ENCODE results near the gene TTC33.

DNA sequence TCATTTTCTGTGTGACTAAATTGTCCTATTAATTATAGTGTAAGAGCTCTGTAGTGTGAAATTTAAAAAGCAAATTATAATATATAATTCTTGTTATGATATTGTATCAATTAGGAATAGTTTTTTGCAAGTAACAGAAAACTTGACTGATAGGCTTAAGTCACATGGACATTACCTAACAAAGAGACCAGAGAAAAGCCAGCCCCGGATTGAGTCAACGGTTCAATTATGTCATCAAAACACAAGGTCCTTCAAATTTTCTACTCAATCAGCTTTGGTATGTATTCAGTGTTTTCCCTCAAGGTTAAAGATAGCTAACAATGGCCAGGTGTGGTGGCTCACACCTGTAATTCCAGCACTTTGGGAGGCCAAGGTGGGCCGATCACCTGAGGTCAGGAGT is 202.8 kb downstream of the TTC33 start:
- TF ChIP-seq POLR2AphosphoS5 (IDR thresholded peaks at IDR 0.05; ENCODE audit: low read depth, low read length) (no peak), TAF1 (IDR thresholded peaks at IDR 0.05; ENCODE audit: borderline replicate concordance, insufficient read depth, low read length) (no peak), SIN3A (IDR thresholded peaks at IDR 0.05; ENCODE audit: borderline replicate concordance, insufficient read depth, low read length) (no peak), FOXP2 (optimal IDR thresholded peaks at IDR 0.05; ENCODE audit: borderline replicate concordance, extremely low read depth, extremely low read length, insufficient read depth) (no peak)
- TF ChIP-seq, protein P1, sequence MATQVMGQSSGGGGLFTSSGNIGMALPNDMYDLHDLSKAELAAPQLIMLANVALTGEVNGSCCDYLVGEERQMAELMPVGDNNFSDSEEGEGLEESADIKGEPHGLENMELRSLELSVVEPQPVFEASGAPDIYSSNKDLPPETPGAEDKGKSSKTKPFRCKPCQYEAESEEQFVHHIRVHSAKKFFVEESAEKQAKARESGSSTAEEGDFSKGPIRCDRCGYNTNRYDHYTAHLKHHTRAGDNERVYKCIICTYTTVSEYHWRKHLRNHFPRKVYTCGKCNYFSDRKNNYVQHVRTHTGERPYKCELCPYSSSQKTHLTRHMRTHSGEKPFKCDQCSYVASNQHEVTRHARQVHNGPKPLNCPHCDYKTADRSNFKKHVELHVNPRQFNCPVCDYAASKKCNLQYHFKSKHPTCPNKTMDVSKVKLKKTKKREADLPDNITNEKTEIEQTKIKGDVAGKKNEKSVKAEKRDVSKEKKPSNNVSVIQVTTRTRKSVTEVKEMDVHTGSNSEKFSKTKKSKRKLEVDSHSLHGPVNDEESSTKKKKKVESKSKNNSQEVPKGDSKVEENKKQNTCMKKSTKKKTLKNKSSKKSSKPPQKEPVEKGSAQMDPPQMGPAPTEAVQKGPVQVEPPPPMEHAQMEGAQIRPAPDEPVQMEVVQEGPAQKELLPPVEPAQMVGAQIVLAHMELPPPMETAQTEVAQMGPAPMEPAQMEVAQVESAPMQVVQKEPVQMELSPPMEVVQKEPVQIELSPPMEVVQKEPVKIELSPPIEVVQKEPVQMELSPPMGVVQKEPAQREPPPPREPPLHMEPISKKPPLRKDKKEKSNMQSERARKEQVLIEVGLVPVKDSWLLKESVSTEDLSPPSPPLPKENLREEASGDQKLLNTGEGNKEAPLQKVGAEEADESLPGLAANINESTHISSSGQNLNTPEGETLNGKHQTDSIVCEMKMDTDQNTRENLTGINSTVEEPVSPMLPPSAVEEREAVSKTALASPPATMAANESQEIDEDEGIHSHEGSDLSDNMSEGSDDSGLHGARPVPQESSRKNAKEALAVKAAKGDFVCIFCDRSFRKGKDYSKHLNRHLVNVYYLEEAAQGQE (IDR thresholded peaks at IDR 0.05; ENCODE audit: insufficient read depth in 1 of 2, low read depth in 2 of 2, low read length in 2 of 2): no peak
